Lung microvascular endothelial cell (primary cell): ENCODE results near the gene PAK1IP1. TPM values are rescaled to one million over a fixed set of nuclear protein-coding genes. Genes with fewer than 3 reads are reported as not detected.
"Not testable (repeated sequence)": the region's sequence is repeated elsewhere in the genome, so short reads cannot be mapped to it uniquely, and the experiment has no call there.

Experiments
- DNase-seq, 2 donors: peaks; one replicate each; pipeline versions ENCODE4 v3.0.0 to v3.0.0-alpha.2; 2010; ENCODE audit warnings: low read depth in 2 of 2
- total RNA-seq: library from RNA; depleted of rRNA; stranded (reverse); fragments of >200 nt; gene quantifications from 2 replicates; pipeline ENCODE4 v1.2.1, GENCODE V29; 2014

Gene PAK1IP1
- total RNA-seq, 1 donor from 2014 or later = 9.5 TPM

DNA sequence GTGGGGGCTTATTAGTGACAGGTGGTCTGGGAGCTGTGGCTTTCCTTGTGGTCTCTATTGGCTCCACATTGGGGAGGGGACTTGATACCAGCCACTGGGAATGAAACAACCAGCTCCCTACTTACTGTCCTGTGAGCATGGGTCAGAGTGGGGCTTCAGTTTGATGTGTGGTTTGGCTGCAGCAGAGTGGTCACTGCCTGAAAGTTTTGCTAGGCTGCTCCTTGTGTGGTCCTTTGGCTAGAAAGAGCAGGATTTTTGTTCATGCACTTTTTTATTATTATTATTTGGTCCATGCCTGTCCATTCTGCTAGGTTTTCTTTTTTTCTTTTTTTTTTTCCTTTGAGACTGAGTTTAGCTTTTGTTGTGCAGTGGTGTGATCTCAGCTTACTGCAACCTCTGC, 45.3 kb downstream of the PAK1IP1 start:
- no peak for DNase-seq

- not testable (repeated sequence) for DNase-seq
Observed at GRCh38 chr6:10741643-10742042, 46.9 kb downstream of the PAK1IP1 start.

GRCh38 chr6:10742251-10742650, 47.5 kb downstream of the PAK1IP1 start:
- DNase-seq = no peak

- no peak for DNase-seq
Observed at GRCh38 chr6:10743515-10743914, 48.7 kb downstream of the PAK1IP1 start.

DNA sequence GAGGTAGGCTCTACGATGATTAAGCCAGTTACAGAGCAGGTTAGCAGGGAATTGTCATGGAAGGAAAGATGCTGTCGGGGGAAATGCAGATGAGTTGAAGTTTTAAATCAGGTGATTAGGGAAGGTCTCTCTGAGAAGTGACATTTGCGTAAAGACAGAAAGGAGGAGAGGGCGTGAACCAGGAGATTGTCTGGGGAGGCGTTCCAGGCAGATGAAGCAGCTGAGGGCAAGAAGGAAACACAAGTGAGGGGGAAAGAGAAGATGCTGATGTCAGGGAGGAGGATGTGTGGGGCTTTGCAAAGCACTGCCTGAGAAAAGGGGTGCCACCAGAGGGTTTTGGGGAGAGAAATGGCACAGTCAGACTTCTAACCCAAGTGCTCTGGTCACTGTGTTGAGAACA, 50.3 kb downstream of the PAK1IP1 start:
- DNase-seq = no peak

GRCh38 chr6:10746915-10747250, 52.1 kb downstream of the PAK1IP1 start:
- DNase-seq = no peak

GRCh38 chr6:10747251-10747972, 52.6 kb downstream of the PAK1IP1 start, which contains the start of gene TMEM14B:
Gene TMEM14B, plus strand, starts transcription at chr6:10747805. Its CDS starts 1,441 bp downstream, at chr6:10749246.
- peak; percentile 97 to 98 for DNase-seq

DNA sequence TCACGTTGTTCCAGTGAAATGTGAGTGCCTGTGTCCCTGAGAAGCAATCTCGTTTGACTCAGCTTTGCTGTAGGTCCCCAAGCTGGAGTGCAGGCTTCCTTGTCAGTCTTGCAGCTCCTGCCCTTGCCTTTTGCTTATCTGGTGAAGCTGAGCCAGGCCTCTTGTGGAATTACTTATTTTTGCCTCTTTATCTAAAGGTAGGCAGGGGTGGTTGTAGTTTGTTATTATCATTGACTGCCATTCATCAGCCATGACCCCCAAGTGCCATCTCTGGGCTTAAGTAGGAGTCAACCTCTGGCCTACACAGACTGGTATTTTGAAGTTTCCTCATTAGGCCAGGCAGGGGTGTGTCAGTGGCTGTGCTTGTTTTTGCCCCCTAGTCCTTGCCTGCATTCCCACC, 55.0 kb downstream of the PAK1IP1 start:
- DNase-seq = no peak

DNA sequence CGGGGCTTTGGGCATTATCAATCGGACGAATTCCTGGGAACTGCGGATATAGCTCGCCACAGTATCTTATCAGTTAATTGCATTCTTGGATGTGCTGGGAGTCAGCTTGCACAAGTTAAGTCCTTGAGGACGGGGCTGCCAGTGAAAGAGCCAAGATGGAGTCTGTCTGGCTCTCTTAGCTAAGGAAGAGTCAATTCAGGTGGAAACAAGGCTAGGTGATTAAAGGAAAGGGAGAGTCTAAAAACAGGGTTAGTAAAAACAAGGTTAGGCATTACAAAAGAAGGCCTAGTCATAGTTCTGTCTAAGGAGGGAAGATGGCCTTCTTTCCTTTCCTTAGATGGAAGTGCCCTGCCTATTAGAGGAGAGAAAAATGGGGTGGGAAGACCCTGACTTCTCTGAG, 55.8 kb downstream of the PAK1IP1 start:
- not testable (repeated sequence) for DNase-seq

- DNase-seq = not testable (repeated sequence)
Observed at GRCh38 chr6:10751757-10752156, 57.0 kb downstream of the PAK1IP1 start.

DNA sequence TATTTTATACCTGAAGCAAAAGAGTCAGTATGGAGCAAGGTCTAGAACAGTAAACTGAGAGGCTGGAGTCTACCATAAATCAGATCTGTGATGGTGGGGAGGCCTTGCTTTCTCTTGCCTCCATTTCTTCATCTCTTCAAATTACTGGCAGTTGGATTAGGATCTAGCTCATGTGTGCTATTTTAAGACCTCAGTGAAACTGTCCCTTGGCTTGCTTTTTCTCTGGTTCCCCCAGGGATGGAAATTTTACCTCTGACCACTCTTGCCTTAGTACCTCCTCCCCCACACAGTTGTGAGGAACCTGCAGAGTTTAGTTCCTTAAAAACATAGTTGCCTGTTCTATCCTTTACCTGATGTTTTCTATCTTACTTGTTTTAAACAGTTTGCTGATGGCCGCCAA, 61.3 kb downstream of the PAK1IP1 start:
- DNase-seq = no peak

Other genes starting within 250 kb of the PAK1IP1 start
- gene GCNT2, start 173.6 kb upstream of the PAK1IP1 start, total RNA-seq = 41.2 and 58.9 TPM in 2 replicates
- 0.22 TPM in 1 of 2 replicates, not detected in the other for gene C6orf52, start 356 bp upstream of the PAK1IP1 start, total RNA-seq
- 82.4 and 96.8 TPM in 2 replicates for gene TMEM14C, start 28.1 kb downstream of the PAK1IP1 start, total RNA-seq
- 43.8 and 44.9 TPM in 2 replicates for gene TMEM14B, start 52.8 kb downstream of the PAK1IP1 start, total RNA-seq
- gene MAK, start 143.6 kb downstream of the PAK1IP1 start, total RNA-seq = under 0.01 TPM in 1 of 2 replicates, not detected in the other
- not detected in 2 replicates for gene GCM2, start 187.1 kb downstream of the PAK1IP1 start, total RNA-seq
- not detected in 2 replicates for gene SYCP2L, start 192.1 kb downstream of the PAK1IP1 start, total RNA-seq